ENCODE results near the gene ERLIN1.
"Not testable (repeated sequence)": the region's sequence is repeated elsewhere in the genome, so short reads cannot be mapped to it uniquely, and the experiment has no call there.

The ERLIN1 gene

GRCh38 chr10:100131571-100131970 is 54.3 kb downstream of the ERLIN1 start:
- Mint-ChIP-seq H3K9me3 (no peaks in the 10 kb centered on the region), H3K4me1 (peaks cover 19% of the 10 kb centered on the region), H3K36me3 (ENCODE audit: low read depth) (no peaks in the 10 kb centered on the region), H3K27ac (no peak overlapping the region), H3K4me3 (no peak overlapping the region), H3K27me3 (ENCODE audit: low read depth) (peaks cover 3% of the 10 kb centered on the region)
- TF ChIP-seq, protein P1, sequence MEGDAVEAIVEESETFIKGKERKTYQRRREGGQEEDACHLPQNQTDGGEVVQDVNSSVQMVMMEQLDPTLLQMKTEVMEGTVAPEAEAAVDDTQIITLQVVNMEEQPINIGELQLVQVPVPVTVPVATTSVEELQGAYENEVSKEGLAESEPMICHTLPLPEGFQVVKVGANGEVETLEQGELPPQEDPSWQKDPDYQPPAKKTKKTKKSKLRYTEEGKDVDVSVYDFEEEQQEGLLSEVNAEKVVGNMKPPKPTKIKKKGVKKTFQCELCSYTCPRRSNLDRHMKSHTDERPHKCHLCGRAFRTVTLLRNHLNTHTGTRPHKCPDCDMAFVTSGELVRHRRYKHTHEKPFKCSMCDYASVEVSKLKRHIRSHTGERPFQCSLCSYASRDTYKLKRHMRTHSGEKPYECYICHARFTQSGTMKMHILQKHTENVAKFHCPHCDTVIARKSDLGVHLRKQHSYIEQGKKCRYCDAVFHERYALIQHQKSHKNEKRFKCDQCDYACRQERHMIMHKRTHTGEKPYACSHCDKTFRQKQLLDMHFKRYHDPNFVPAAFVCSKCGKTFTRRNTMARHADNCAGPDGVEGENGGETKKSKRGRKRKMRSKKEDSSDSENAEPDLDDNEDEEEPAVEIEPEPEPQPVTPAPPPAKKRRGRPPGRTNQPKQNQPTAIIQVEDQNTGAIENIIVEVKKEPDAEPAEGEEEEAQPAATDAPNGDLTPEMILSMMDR (IDR thresholded peaks at IDR 0.05; ENCODE audit: unreplicated experiment in 3 of 3), result no peak

- no peak overlapping the region for H3K4me3 Mint-ChIP-seq
- TF ChIP-seq, protein P1 (IDR thresholded peaks at IDR 0.05; ENCODE audit: unreplicated experiment in 3 of 3), result no peak
- H3K27ac Mint-ChIP-seq, result peak overlapping the region; percentile 31 to 68 (median 68)
- no peaks in the 10 kb centered on the region for H3K36me3 Mint-ChIP-seq (ENCODE audit: low read depth)
- H3K27me3 Mint-ChIP-seq (ENCODE audit: low read depth), result peaks cover 3% of the 10 kb centered on the region
- peaks cover 19% of the 10 kb centered on the region for H3K4me1 Mint-ChIP-seq
- no peaks in the 10 kb centered on the region for H3K9me3 Mint-ChIP-seq
Observed at GRCh38 chr10:100130831-100131230, 55.0 kb downstream of the ERLIN1 start.

- Mint-ChIP-seq H3K9me3 (no peaks in the 10 kb centered on the region), H3K36me3 (ENCODE audit: low read depth) (no peaks in the 10 kb centered on the region), H3K27ac (no peak overlapping the region), H3K27me3 (ENCODE audit: low read depth) (peaks cover 3% of the 10 kb centered on the region), H3K4me3 (no peak overlapping the region), H3K4me1 (peaks cover 19% of the 10 kb centered on the region)
- TF ChIP-seq, protein P1 (IDR thresholded peaks at IDR 0.05; ENCODE audit: unreplicated experiment in 3 of 3), result no peak
Observed at GRCh38 chr10:100129424-100129823, 56.4 kb downstream of the ERLIN1 start.

- Mint-ChIP-seq H3K4me3 (no peak overlapping the region), H3K9me3 (no peaks in the 10 kb centered on the region), H3K27ac (no peak overlapping the region), H3K4me1 (peaks cover 19% of the 10 kb centered on the region), H3K27me3 (ENCODE audit: low read depth) (peaks cover 3% of the 10 kb centered on the region), H3K36me3 (ENCODE audit: low read depth) (no peaks in the 10 kb centered on the region)
- TF ChIP-seq, protein P1 (IDR thresholded peaks at IDR 0.05; ENCODE audit: unreplicated experiment in 3 of 3), result no peak
Observed at GRCh38 chr10:100128951-100129350, 56.9 kb downstream of the ERLIN1 start.

GRCh38 chr10:100125335-100125734 is 60.5 kb downstream of the ERLIN1 start:
- H3K27me3 Mint-ChIP-seq (ENCODE audit: low read depth); H3K27ac Mint-ChIP-seq; H3K36me3 Mint-ChIP-seq (ENCODE audit: low read depth): not testable (repeated sequence)

GRCh38 chr10:100124097-100124496 is 61.7 kb downstream of the ERLIN1 start:
- Mint-ChIP-seq H3K9me3 (no peaks in the 10 kb centered on the region), H3K27me3 (ENCODE audit: low read depth) (no peaks in the 10 kb centered on the region), H3K4me3 (no peak overlapping the region), H3K36me3 (ENCODE audit: low read depth) (no peaks in the 10 kb centered on the region), H3K4me1 (peaks cover 5% of the 10 kb centered on the region), H3K27ac (no peak overlapping the region)
- TF ChIP-seq, protein P1 (IDR thresholded peaks at IDR 0.05; ENCODE audit: unreplicated experiment in 3 of 3), result no peak

More at GRCh38 chr10:100125335-100125734, 60.5 kb downstream of the ERLIN1 start:
- H3K4me1 Mint-ChIP-seq, H3K9me3 Mint-ChIP-seq, H3K4me3 Mint-ChIP-seq: not testable (repeated sequence)
